OCI-LY1 (cell line): ENCODE data around the gene AK4.

Experiments used
- H2AFZ ChIP-seq: fragments of 200-600 bp; sonication (generic), shearing (Covaris generic); 2 replicates; pipeline ENCODE4 v1.6.0; 2014; ENCODE audit warnings: antibody characterized with exemption, mild to moderate bottlenecking, low read length
- H3F3A ChIP-seq: fragments of 200-600 bp; sonication (generic), shearing (Covaris generic); 2 replicates; pipeline ENCODE4 v1.6.0; 2014; ENCODE audit warnings: mild to moderate bottlenecking, antibody characterized with exemption, low read length, moderate library complexity; ENCODE audit not compliant: insufficient read depth
- H3K27ac ChIP-seq: fragments of 200-600 bp; sonication (generic); 2 replicates; pipeline ENCODE4 v1.5.1; 2014; ENCODE audit warnings: low read length, mixed run types, mild to moderate bottlenecking, low read depth; ENCODE audit not compliant: poor library complexity, severe bottlenecking
- H3K27me3 ChIP-seq: fragments of 200-600 bp; sonication (generic); 2 replicates; pipeline ENCODE4 v1.6.0; 2014; ENCODE audit warnings: antibody characterized with exemption, mild to moderate bottlenecking, low read length, moderate library complexity; ENCODE audit not compliant: insufficient read depth
- H3K36me3 ChIP-seq: fragments of 200-600 bp; sonication (generic); 2 replicates; pipeline ENCODE4 v1.6.1; 2014; ENCODE audit warnings: mild to moderate bottlenecking, antibody characterized with exemption, low read length, moderate library complexity, mixed read lengths; ENCODE audit not compliant: insufficient read depth
- H3K4me1 ChIP-seq: fragments of 200-600 bp; sonication (generic); 2 replicates; pipeline ENCODE4 v1.5.1; 2014; ENCODE audit warnings: mild to moderate bottlenecking, low read length, moderate library complexity; ENCODE audit not compliant: insufficient read depth, severe bottlenecking
- H3K4me2 ChIP-seq: fragments of 200-600 bp; sonication (generic), shearing (Covaris generic); 2 replicates; pipeline ENCODE4 v1.6.1; 2014; ENCODE audit warnings: low read length
- H3K4me3 ChIP-seq: fragments of 200-600 bp; sonication (generic); 2 replicates; pipeline ENCODE4 v1.5.1; 2014; ENCODE audit warnings: low read length, low read depth, mild to moderate bottlenecking, mixed read lengths; ENCODE audit not compliant: poor library complexity, severe bottlenecking
- H3K79me2 ChIP-seq: fragments of 200-600 bp; shearing (Covaris generic); 2 replicates; pipeline ENCODE4 v1.6.1; 2016; ENCODE audit warnings: mixed run types, low read length, mixed read lengths; ENCODE audit not compliant: insufficient read depth
- H3K9ac ChIP-seq: fragments of 200-600 bp; sonication (generic), shearing (Covaris generic); 2 replicates; pipeline ENCODE4 v1.6.1; 2014; ENCODE audit warnings: mild to moderate bottlenecking, low read length, mixed read lengths
- H3K9me2 ChIP-seq: fragments of 200-600 bp; sonication (generic), shearing (Covaris generic); 2 replicates; pipeline ENCODE4 v1.6.1; 2014; ENCODE audit warnings: low read depth, mild to moderate bottlenecking, low read length, mixed read lengths
- H3K9me3 ChIP-seq: fragments of 200-600 bp; shearing (Covaris generic); 2 replicates; pipeline ENCODE4 v1.6.1; 2014; ENCODE audit warnings: low read length, mixed read lengths
- H4K20me1 ChIP-seq: fragments of 200-600 bp; sonication (generic), shearing (Covaris generic); 2 replicates; pipeline ENCODE4 v1.6.0; 2016; ENCODE audit warnings: mild to moderate bottlenecking, low read length; ENCODE audit not compliant: insufficient read depth
- EZH2 ChIP-seq: fragments of 200-600 bp; sonication (generic), shearing (Covaris generic); IDR thresholded peaks from 2 replicates; pipeline ENCODE4 v1.8.0; 2017; ENCODE audit warnings: borderline replicate concordance, mixed run types, mild to moderate bottlenecking, antibody characterized with exemption, low read length, moderate library complexity, mixed read lengths
- TF ChIP-seq, protein P1 (sequence below): fragments of 200-600 bp; sonication (generic), shearing (Covaris generic); IDR thresholded peaks from 2 replicates; pipeline ENCODE4 v1.5.1; 2017; ENCODE audit warnings: mild to moderate bottlenecking, antibody characterized with exemption, low read length, moderate library complexity, mixed read lengths

Gene AK4

DNA sequence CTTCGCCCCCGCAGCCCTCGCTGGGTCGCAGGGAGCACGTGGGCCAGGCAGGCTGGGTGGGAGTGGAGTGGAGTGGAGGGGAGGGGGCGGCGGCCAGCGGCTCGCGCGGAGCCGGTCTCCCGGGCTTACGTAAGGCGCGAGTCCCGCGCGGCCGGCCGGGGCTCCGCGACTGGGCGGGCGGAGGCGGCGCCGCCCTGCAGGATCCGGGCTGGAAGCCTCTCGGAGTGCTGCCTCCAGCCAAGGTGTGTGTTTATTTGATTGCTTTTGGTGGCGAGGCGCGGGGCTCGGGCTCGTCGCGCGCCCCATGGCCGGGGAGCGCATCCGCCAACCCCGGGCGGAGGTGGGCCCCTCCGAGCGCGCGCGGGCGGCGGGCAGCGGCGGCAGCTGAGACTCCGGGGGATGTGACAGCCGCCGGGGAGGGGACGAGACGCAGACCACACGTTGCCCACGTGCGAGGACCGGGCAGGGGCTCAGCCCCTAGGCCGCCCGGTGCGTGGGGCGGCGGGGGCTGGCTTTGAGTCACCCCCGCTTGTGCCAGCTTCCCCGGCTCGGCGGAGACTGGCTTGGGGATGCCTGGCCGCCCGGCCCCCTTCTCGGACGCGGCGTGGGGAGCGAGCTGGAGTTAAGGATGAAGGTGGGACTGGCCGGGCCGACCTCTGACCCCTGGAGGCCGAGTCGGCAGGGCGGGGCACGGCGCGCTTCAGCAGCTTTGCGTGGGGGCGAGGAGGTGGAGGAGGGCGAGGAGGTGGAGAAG, 402 bp upstream of the AK4 start:
- no peaks in the 10 kb centered on the region for H3K36me3 ChIP-seq
- no peaks in the 10 kb centered on the region for H3K27me3 ChIP-seq
- no peaks in the 10 kb centered on the region for H3K9me3 ChIP-seq
- no peaks in the 10 kb centered on the region for H3F3A ChIP-seq
- no peak overlapping the region for H2AFZ ChIP-seq
- no peaks in the 10 kb centered on the region for H4K20me1 ChIP-seq
- peak overlapping the region; percentile 24; the same call in 1 of the 2 replicates for H3K9ac ChIP-seq
- no peak for TF ChIP-seq EZH2
- TF ChIP-seq, protein P1, sequence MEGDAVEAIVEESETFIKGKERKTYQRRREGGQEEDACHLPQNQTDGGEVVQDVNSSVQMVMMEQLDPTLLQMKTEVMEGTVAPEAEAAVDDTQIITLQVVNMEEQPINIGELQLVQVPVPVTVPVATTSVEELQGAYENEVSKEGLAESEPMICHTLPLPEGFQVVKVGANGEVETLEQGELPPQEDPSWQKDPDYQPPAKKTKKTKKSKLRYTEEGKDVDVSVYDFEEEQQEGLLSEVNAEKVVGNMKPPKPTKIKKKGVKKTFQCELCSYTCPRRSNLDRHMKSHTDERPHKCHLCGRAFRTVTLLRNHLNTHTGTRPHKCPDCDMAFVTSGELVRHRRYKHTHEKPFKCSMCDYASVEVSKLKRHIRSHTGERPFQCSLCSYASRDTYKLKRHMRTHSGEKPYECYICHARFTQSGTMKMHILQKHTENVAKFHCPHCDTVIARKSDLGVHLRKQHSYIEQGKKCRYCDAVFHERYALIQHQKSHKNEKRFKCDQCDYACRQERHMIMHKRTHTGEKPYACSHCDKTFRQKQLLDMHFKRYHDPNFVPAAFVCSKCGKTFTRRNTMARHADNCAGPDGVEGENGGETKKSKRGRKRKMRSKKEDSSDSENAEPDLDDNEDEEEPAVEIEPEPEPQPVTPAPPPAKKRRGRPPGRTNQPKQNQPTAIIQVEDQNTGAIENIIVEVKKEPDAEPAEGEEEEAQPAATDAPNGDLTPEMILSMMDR = no peak
- H3K4me1 ChIP-seq = peaks cover 4% of the 10 kb centered on the region
- peak overlapping the region; percentile 64 for H3K4me2 ChIP-seq
- H3K79me2 ChIP-seq = no peaks in the 10 kb centered on the region
- peak overlapping the region; percentile 61 for H3K4me3 ChIP-seq
- no peak overlapping the region for H3K27ac ChIP-seq
- H3K9me2 ChIP-seq = no peaks in the 10 kb centered on the region

- Histone ChIP-seq H3K9me2 (no peaks in the 10 kb centered on the region), H3K4me1 (peaks cover 4% of the 10 kb centered on the region), H3K79me2 (no peaks in the 10 kb centered on the region), H4K20me1 (no peaks in the 10 kb centered on the region), H3K36me3 (no peaks in the 10 kb centered on the region), H3K27me3 (no peaks in the 10 kb centered on the region), H3K4me2 (peak overlapping the region; percentile 64), H3K9me3 (no peaks in the 10 kb centered on the region), H3K4me3 (peak overlapping the region; percentile 61), H3K27ac (no peak overlapping the region), H2AFZ (no peak overlapping the region), H3F3A (no peaks in the 10 kb centered on the region), H3K9ac (peak overlapping the region; percentile 14; the same call in 1 of the 2 replicates)
- no peak for TF ChIP-seq EZH2
- TF ChIP-seq, protein P1 = no peak
Measured at GRCh38 chr1:65148548-65149350, 746 bp downstream of the AK4 start.

DNA sequence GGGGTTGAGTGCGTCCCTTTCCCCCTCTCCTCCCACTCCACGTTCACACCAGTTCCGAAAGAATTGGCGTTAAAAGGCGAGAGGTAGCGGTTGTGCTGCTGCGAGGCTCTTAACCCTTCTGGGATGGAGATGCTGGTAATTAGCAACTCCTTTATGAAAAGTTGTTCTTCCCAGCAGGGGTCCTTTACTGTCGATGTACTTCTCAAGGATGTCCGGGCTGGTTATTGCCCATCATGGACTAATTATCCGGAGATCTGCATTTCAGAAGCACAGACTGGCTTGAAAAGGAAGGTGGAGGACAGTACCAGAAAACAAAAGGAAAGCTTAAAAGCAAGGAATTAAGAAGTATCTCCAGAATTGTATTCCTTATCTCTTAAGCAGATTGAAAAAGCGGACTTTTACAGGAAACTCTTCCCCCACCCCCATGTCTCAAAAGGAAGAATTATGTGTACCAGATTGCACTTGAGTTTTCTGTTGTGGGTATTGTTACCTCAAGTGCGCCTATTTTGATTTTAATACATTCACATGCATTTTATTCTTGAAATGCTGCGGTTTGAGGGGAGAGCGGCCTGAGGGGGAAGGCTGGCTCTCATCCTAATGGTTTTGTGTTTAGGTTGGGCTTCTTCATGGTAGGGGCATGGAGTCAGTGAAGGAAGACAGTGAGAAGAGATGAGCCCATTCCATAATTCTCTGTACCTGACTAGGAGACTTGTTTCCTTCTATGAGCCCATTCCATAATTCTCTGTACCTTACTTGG, 1.5 kb downstream of the AK4 start:
- Histone ChIP-seq H3K9ac (no peak overlapping the region; the same call in 1 of the 2 replicates), H3K4me2 (peak overlapping the region; percentile 64; the same call in 1 of the 2 replicates), H4K20me1 (no peaks in the 10 kb centered on the region), H3K27ac (no peak overlapping the region), H3F3A (no peaks in the 10 kb centered on the region), H3K9me2 (no peaks in the 10 kb centered on the region), H3K36me3 (no peaks in the 10 kb centered on the region), H3K4me3 (peak overlapping the region; percentile 61), H3K4me1 (peaks cover 4% of the 10 kb centered on the region), H3K79me2 (no peaks in the 10 kb centered on the region), H3K9me3 (no peaks in the 10 kb centered on the region), H3K27me3 (no peaks in the 10 kb centered on the region), H2AFZ (no peak overlapping the region)
- TF ChIP-seq, protein P1 = no peak
- no peak for TF ChIP-seq EZH2
